ENCODE data around the gene TNNT2.

TNNT2 gene

DNA sequence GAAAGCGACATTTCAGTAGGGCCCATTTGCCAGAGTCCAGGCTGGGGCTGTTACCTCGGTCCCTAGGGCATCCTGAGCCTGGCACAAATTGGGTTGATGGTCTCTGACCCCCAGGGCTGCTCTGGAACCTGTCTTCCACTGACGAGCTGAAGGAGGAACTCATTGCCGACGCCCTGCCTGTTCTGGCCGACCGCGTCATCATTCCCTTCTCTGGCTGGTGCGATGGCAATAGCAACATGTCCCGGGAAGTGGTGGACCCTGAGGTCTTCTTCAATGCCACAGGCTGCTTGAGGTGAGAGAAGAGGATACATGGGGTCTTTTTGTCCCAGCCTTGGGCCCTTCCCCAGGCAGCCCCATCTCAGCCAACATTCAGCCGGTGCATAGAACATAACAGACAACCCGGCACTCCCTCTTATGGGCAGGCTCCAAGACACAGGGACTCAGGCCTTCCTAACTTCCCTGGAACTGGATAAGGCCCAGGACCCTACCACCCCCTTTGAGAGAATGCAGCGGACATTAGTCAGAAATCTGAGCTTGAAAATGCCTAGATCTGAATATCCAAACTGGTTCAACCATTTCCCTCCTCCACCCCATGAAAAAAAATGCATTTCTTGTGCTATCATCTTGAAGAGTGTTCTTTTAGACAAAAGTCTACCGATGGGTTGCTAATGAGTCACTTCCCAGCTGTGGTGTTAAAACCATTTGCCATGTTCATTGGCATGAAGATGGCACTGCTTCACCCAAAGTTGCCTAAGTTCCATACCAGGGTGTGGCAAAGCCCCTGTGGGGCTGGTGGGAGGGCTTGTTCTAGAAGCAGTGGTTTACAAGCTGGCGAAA is 58.8 kb downstream of the TNNT2 start:
- TF ChIP-seq CTCF (IDR thresholded peaks at IDR 0.05): no peak

DNA sequence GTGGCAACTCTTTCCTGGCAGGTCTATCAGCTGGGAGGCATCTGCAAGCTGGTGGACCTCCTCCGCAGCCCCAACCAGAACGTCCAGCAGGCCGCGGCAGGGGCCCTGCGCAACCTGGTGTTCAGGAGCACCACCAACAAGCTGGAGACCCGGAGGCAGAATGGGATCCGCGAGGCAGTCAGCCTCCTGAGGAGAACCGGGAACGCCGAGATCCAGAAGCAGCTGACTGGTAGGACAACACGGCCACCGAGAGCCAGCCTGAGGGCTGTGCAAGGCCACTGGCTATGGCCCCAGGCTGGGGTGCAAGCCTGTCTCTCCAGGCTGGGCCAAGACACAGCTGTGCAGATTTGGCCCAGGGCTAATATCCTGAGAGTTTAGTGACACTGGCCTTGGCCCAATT is 59.9 kb downstream of the TNNT2 start:
- TF ChIP-seq CTCF (IDR thresholded peaks at IDR 0.05): no peak

DNA sequence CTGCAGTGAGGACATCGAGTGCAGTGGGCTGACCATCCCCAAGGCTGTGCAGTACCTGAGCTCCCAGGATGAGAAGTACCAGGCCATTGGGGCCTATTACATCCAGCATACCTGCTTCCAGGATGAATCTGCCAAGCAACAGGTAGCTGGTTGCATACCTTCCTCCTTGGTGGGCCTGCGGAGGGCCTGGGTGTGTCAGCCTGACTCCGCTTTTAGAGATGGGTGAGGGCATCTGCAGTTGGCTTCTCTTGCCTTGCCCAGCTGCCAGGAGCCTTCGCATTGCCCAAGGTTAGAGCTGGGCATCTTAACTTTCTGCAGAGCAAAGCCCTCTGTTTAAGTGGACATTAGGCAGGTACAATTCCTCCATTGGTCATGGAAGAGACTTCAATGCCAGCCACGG is 60.9 kb downstream of the TNNT2 start:
- TF ChIP-seq CTCF (IDR thresholded peaks at IDR 0.05): no peak

DNA sequence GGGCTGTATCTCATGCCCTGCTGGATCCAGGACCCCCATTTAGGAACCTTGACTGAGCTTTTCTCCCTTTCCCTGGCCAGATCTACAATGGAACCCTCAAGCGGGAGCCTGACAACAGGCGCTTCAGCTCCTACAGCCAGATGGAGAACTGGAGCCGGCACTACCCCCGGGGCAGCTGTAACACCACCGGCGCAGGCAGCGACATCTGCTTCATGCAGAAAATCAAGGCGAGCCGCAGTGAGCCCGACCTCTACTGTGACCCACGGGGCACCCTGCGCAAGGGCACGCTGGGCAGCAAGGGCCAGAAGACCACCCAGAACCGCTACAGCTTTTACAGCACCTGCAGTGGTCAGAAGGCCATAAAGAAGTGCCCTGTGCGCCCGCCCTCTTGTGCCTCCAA is 64.4 kb downstream of the TNNT2 start:
- no peak for TF ChIP-seq CTCF (IDR thresholded peaks at IDR 0.05)

DNA sequence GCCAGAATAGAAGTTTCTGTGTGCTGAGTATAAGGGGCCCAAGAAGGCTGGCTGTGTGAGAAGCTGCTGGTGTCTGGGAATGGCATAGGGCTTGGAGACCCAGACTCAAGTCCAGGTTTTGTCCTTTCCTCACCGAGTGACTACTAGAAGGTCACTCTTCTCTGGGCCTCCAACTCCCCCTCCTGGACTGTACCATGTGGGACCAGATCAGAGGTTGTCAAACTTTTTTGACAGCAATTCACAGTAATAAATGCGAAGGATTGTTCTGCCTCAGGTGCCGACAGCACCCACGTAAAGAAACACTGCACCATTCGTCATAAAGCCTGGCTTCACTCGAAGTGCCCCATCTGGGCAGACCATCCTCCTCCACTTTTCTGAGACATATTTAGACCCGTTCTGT is 65.2 kb downstream of the TNNT2 start:
- no peak for TF ChIP-seq CTCF (IDR thresholded peaks at IDR 0.05)

DNA sequence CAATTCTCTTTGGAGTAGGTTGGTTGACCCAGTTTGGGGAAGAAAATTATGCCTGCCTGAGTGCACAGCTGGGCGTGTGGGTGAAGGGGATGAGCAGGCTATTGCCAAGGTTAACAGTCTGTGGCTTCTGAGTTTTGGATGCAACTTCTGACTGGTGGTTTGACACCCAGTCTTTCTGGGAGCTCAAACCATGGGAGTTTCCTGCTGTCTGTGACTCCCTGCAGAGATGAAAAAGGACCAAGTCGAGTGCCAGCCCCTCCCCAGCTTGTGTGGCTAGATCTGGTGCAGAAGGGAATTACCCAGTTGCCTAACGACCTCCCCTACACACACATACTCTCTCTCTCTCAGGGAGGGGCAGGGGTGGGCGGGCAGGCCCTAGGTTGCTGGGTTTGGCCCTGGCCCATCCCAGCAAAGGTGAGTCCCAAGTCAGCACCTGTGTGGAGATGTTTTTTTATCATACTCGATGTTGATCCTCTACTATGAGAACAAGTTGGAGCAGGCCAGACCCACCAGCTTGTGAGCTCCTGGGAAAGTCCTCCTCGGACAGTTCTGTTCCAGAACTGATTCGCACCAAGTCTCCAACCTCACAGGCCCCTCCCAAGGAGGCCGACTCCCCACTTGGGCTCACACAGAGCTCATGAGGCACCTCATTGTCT is 66.0 kb downstream of the TNNT2 start:
- no peak for TF ChIP-seq CTCF (IDR thresholded peaks at IDR 0.05)

DNA sequence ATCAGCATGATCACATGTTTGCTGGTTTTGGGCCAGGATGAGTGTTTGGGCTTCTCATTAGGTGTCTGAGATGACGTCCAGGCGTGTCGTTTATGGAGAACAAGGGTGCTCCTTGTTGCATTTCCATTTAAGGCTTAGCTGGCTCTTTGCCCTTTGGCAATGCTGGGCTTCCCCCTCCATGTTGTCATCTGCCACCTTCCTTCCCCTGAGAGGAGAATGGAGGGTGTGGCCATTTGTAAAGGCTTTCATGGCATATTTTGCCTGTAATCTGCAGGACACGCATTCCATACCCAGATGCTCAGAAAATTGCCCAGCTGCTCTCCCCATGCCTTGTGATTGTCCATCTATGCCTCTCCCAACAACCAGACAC is 66.5 kb downstream of the TNNT2 start:
- TF ChIP-seq CTCF (IDR thresholded peaks at IDR 0.05): no peak
